Measurements from ENCODE around the gene SHISA7.
"Not testable (repeated sequence)": the region's sequence is repeated elsewhere in the genome, so short reads cannot be mapped to it uniquely, and the experiment has no call there.

Gene SHISA7

GRCh38 chr19:55419624-55420236 lies 23.4 kb downstream of the SHISA7 start:
- no peak for DNase-seq (ENCODE audit: low spot score)

- no peak for DNase-seq (ENCODE audit: low spot score)
Observed at GRCh38 chr19:55419103-55419502, 24.0 kb downstream of the SHISA7 start.

GRCh38 chr19:55418185-55418584 lies 24.9 kb downstream of the SHISA7 start:
- peak; percentile 61 for DNase-seq (ENCODE audit: low spot score)

- no peak for DNase-seq (ENCODE audit: low spot score)
Observed at GRCh38 chr19:55410168-55410567, 32.9 kb downstream of the SHISA7 start.

- not testable (repeated sequence) for DNase-seq (ENCODE audit: low spot score)
Observed at GRCh38 chr19:55409179-55409578, 33.9 kb downstream of the SHISA7 start.

GRCh38 chr19:55408533-55408872 lies 34.6 kb downstream of the SHISA7 start:
- DNase-seq (ENCODE audit: low spot score) = no peak

GRCh38 chr19:55407800-55408532 lies 35.1 kb downstream of the SHISA7 start:
- peak; percentile 97 for DNase-seq (ENCODE audit: low spot score)

GRCh38 chr19:55407550-55407799 lies 35.6 kb downstream of the SHISA7 start, which contains the start of gene UBE2S:
Gene UBE2S (minus strand): TSS chr19:55407788. CDS start chr19:55407589, 199 bp downstream.
- DNase-seq (ENCODE audit: low spot score) = not testable (repeated sequence)

- DNase-seq (ENCODE audit: low spot score) = no peak
Observed at GRCh38 chr19:55406826-55407549, 36.1 kb downstream of the SHISA7 start.

GRCh38 chr19:55406091-55406825 lies 36.8 kb downstream of the SHISA7 start:
- DNase-seq (ENCODE audit: low spot score) = no peak

- no peak for DNase-seq (ENCODE audit: low spot score)
Observed at GRCh38 chr19:55405638-55406037, 37.5 kb downstream of the SHISA7 start.

GRCh38 chr19:55402509-55402908 lies 40.6 kb downstream of the SHISA7 start:
- no peak for DNase-seq (ENCODE audit: low spot score)

GRCh38 chr19:55401390-55401789 lies 41.7 kb downstream of the SHISA7 start:
- DNase-seq (ENCODE audit: low spot score) = not testable (repeated sequence)

GRCh38 chr19:55400281-55401087 lies 42.6 kb downstream of the SHISA7 start:
- DNase-seq (ENCODE audit: low spot score) = no peak

GRCh38 chr19:55398200-55398925 lies 44.7 kb downstream of the SHISA7 start:
- DNase-seq (ENCODE audit: low spot score) = no peak

GRCh38 chr19:55392820-55393761 lies 50.0 kb downstream of the SHISA7 start:
- DNase-seq (ENCODE audit: low spot score) = no peak

- DNase-seq (ENCODE audit: low spot score) = no peak
Observed at GRCh38 chr19:55391702-55392615, 51.1 kb downstream of the SHISA7 start.

- DNase-seq (ENCODE audit: low spot score) = no peak
Observed at GRCh38 chr19:55391191-55391670, 51.9 kb downstream of the SHISA7 start.

Measured in SK-N-DZ (cell line).